ENCODE data around the gene CRTC3. TPM values are rescaled to one million over a fixed set of nuclear protein-coding genes. Genes with fewer than 3 reads are reported as not detected.

Gene CRTC3
- total RNA-seq, 1 experiment from 2014 or later: 3.9 TPM

GRCh38 chr15:90559119-90559518 lies 29.4 kb downstream of the CRTC3 start:
- peaks cover 3% of the 10 kb centered on the region; the same call in 1 of the 2 replicates for H3K27me3 Mint-ChIP-seq (ENCODE audit: low read depth)
- no CpG with 5 or more reads among the region's 1 CpG for WGBS (ENCODE audit: extremely low coverage, insufficient read length, low lambda C conversion rate)
- H3K27ac Mint-ChIP-seq: no peak overlapping the region
- no peak for DNase-seq
- Histone ChIP-seq H3K4me1 (ENCODE audit: insufficient read depth, low read length) (no peaks in the 10 kb centered on the region; the same call in 1 of the 2 replicates), H4K20me1 (ENCODE audit: control insufficient read depth, insufficient read depth, insufficient read length) (no peaks in the 10 kb centered on the region), H3K18ac (ENCODE audit: insufficient read length, low read depth, low read length) (no peak overlapping the region), H3K4me2 (ENCODE audit: insufficient read depth, insufficient read length, low read length) (no peak overlapping the region), H3K27ac (ENCODE audit: insufficient read length, low read depth, low read length) (no peak overlapping the region), H3K79me2 (ENCODE audit: insufficient read depth, low read length) (no peaks in the 10 kb centered on the region), H3K27me3 (ENCODE audit: insufficient read depth, low read length) (no peaks in the 10 kb centered on the region), H3T11ph (ENCODE audit: low read length) (no peak overlapping the region), H2BK15ac (ENCODE audit: low read depth, low read length) (no peak overlapping the region), H2BK5ac (ENCODE audit: insufficient read length, low read length) (no peak overlapping the region), H4K5ac (ENCODE audit: insufficient read length, low read depth, low read length) (no peak overlapping the region), H2BK12ac (ENCODE audit: insufficient read length, low read depth, low read length) (no peak overlapping the region), H4K8ac (replicated peaks; ENCODE audit: insufficient read length, low read depth, low read length) (no peak overlapping the region), H3K23me2 (ENCODE audit: insufficient read length, low read depth, low read length, poor library complexity, severe bottlenecking) (no peaks in the 10 kb centered on the region), H2BK20ac (ENCODE audit: low read depth, low read length, poor library complexity, severe bottlenecking) (no peak overlapping the region), H2BK120ac (ENCODE audit: low read depth, low read length, poor library complexity, severe bottlenecking) (no peak overlapping the region), H3K23ac (ENCODE audit: insufficient read length, low read depth, low read length) (no peak overlapping the region), H3K4ac (ENCODE audit: low read depth, low read length) (no peak overlapping the region), H3K14ac (ENCODE audit: insufficient read depth, low read length) (no peak overlapping the region), H3K56ac (ENCODE audit: insufficient read length, low read depth, low read length) (no peak overlapping the region), H4K91ac (ENCODE audit: insufficient read length, low read depth, low read length) (no peak overlapping the region), H3K79me1 (ENCODE audit: insufficient read depth, low read depth, low read length, poor library complexity, severe bottlenecking) (no peaks in the 10 kb centered on the region), H2AFZ (ENCODE audit: low read length) (no peak overlapping the region), H3K9me3 (ENCODE audit: control insufficient read depth, low read depth, low read length) (no peaks in the 10 kb centered on the region), H3K9ac (ENCODE audit: extremely low read depth, insufficient read length, low read length) (no peak overlapping the region), H2AK5ac (ENCODE audit: insufficient read length, low read length) (no peak overlapping the region)
- H3K4me1 Mint-ChIP-seq: peaks cover 19 to 40% of the 10 kb centered on the region in 2 experiments
- no peak for TF ChIP-seq CTCF (conservative IDR thresholded peaks at IDR 0.05)
- H3K4me3 Mint-ChIP-seq: no peak overlapping the region
- no peaks in the 10 kb centered on the region for H3K9me3 Mint-ChIP-seq
- H3K36me3 Mint-ChIP-seq (ENCODE audit: insufficient read depth in 1 of 3, low read depth in 3 of 3): no peaks in the 10 kb centered on the region
